K562 (cell line): ENCODE data around the gene PPFIBP2. TPM values are rescaled to one million over a fixed set of nuclear protein-coding genes. Genes with fewer than 3 reads are reported as not detected.

Experiments
- polyA plus RNA-seq, 8 experiments: library from polyadenylated mRNA; depleted of rRNA in 4 of 8; stranded (reverse) in 5 of 8; unstranded in 3 of 8; fragments of >200 nt; fragmentation: Nextera tagmentation in 2 of 8; fragmentation: Illumina TruSeq in 1 of 8; extraction: Ambion mirVana in 2 of 8; extraction: Trizol in 1 of 8; gene quantifications; 2 replicates each; pipeline versions ENCODE4 v1.2.1 to v1.2.3, GENCODE V29; 2011 to 2014; ENCODE audit warnings: inconsistent platforms in 1 of 8, missing spikeins in 1 of 8
- total RNA-seq, 7 experiments: library from RNA; depleted of rRNA in 6 of 7; stranded (reverse); fragments of >200 nt in 6 of 7; fragmentation: Illumina TruSeq in 2 of 7; extraction: Trizol in 2 of 7; gene quantifications; 2 replicates each; pipeline versions ENCODE4 v1.2.1 to v1.2.3, GENCODE V29; 2011 to 2021; ENCODE audit warnings: low replicate concordance in 1 of 7
- TF ChIP-seq, protein P1 (sequence below), 2 experiments: fragments of 450-650 bp in 1 of 2; sonication (generic) in 1 of 2; formaldehyde crosslinking in 1 of 2; IDR thresholded peaks; 2 replicates each; pipeline versions ENCODE4 v1.7.1 to v1.9.0; 2016 to 2022; ENCODE audit warnings: inconsistent platforms in 1 of 2, mild to moderate bottlenecking in 1 of 2, missing genetic modification reagents in 1 of 2
- TF ChIP-seq, protein P2 (sequence below): fragments of 450-650 bp; formaldehyde crosslinking; IDR thresholded peaks from 2 replicates; pipeline ENCODE4 v1.4.0; 2020; ENCODE audit warnings: mild to moderate bottlenecking, moderate library complexity

PPFIBP2 gene
- total and polyA plus RNA-seq, 9 of the 15 experiments (the other 6 are each of a cell fraction or from before 2014, with no cell fraction given) = 0.18 to 3.4 (median 1.2) TPM

DNA sequence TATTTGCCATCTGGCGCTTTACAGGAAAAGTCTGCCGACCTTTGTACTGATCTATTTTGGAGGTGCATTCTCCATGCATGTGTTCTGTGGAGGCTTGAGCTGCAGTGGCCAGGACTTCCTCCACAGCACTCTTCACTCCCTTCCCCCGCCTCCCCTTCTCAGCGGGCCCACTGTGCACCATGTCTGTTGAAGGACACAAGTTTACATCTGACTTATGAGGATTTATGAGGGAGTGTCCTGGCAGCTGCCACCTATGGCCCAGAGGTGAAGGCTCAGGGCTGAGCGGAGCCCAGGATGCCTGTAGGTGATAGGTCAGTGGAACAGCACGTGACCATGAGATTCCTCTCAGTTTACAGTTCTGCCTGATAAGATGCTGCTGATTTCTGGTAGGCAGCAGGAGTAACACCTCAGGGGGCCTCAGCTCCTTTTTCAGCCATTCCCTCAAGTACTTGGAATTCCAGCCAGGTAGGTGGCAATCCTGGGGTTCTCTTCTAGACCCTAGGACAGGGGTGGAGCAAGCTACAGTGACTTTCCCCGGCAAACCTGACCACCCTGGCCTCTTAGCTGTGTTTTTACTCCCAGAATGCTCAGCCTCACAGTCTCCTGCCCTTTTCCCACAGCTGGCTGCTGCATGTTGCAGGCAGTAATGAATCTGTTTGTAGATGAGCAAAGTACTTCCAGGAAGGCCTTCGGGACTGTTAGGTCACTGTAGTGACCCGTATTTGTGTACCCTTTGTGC, 59.9 kb downstream of the PPFIBP2 start (continued):
- TF ChIP-seq, protein P1, sequence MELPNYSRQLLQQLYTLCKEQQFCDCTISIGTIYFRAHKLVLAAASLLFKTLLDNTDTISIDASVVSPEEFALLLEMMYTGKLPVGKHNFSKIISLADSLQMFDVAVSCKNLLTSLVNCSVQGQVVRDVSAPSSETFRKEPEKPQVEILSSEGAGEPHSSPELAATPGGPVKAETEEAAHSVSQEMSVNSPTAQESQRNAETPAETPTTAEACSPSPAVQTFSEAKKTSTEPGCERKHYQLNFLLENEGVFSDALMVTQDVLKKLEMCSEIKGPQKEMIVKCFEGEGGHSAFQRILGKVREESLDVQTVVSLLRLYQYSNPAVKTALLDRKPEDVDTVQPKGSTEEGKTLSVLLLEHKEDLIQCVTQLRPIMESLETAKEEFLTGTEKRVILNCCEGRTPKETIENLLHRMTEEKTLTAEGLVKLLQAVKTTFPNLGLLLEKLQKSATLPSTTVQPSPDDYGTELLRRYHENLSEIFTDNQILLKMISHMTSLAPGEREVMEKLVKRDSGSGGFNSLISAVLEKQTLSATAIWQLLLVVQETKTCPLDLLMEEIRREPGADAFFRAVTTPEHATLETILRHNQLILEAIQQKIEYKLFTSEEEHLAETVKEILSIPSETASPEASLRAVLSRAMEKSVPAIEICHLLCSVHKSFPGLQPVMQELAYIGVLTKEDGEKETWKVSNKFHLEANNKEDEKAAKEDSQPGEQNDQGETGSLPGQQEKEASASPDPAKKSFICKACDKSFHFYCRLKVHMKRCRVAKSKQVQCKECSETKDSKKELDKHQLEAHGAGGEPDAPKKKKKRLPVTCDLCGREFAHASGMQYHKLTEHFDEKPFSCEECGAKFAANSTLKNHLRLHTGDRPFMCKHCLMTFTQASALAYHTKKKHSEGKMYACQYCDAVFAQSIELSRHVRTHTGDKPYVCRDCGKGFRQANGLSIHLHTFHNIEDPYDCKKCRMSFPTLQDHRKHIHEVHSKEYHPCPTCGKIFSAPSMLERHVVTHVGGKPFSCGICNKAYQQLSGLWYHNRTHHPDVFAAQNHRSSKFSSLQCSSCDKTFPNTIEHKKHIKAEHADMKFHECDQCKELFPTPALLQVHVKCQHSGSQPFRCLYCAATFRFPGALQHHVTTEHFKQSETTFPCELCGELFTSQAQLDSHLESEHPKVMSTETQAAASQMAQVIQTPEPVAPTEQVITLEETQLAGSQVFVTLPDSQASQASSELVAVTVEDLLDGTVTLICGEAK (IDR thresholded peaks at IDR 0.05) = no peak
- TF ChIP-seq, protein P1 (CRISPR knock-in tag; IDR thresholded peaks at IDR 0.05) = no peak
- TF ChIP-seq, protein P2, sequence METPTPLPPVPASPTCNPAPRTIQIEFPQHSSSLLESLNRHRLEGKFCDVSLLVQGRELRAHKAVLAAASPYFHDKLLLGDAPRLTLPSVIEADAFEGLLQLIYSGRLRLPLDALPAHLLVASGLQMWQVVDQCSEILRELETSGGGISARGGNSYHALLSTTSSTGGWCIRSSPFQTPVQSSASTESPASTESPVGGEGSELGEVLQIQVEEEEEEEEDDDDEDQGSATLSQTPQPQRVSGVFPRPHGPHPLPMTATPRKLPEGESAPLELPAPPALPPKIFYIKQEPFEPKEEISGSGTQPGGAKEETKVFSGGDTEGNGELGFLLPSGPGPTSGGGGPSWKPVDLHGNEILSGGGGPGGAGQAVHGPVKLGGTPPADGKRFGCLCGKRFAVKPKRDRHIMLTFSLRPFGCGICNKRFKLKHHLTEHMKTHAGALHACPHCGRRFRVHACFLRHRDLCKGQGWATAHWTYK = no peak
